Liver (tissue), 9 donors: ENCODE data around the gene HDAC2. TPM values are rescaled to one million over a fixed set of nuclear protein-coding genes. Genes with fewer than 3 reads are reported as not detected.

Source experiments
- DNase-seq: peaks from one replicate; pipeline ENCODE4 v3.0.0-alpha.2; 2017; ENCODE audit warnings: low spot score
- H3K27ac ChIP-seq, 2 donors: one replicate each; pipeline ENCODE4 v1.7.0; 2013; ENCODE audit warnings: inconsistent platforms in 2 of 2, low read length in 2 of 2, control low read depth in 1 of 2, low read depth in 1 of 2, mild to moderate bottlenecking in 1 of 2
- H3K27me3 ChIP-seq, 4 donors: one replicate each; pipeline versions ENCODE4 v1.6.1 to v1.7.0; 2013; ENCODE audit warnings: low read length in 3 of 4, inconsistent platforms in 1 of 4, mild to moderate bottlenecking in 1 of 4, moderate library complexity in 1 of 4; ENCODE audit not compliant: control insufficient read depth in 4 of 4, insufficient read depth in 4 of 4
- H3K36me3 ChIP-seq, 4 donors: one replicate each; pipeline versions ENCODE4 v1.6.1 to v1.7.0; 2013; ENCODE audit warnings: low read length in 3 of 4, mild to moderate bottlenecking in 3 of 4, low read depth in 1 of 4, moderate library complexity in 1 of 4; ENCODE audit not compliant: control insufficient read depth in 4 of 4, insufficient read depth in 3 of 4
- H3K4me1 ChIP-seq, 4 donors: one replicate each; pipeline versions ENCODE4 v1.6.1 to v1.7.0; 2013; ENCODE audit warnings: low read length in 3 of 4, mild to moderate bottlenecking in 3 of 4, moderate library complexity in 1 of 4; ENCODE audit not compliant: control insufficient read depth in 4 of 4, insufficient read depth in 4 of 4
- H3K4me3 ChIP-seq, 3 donors: one replicate each; pipeline versions ENCODE4 v1.6.1 to v1.7.0; 2013; ENCODE audit warnings: low read length in 3 of 3, control low read depth in 1 of 3, low read depth in 1 of 3, mild to moderate bottlenecking in 1 of 3
- H3K9ac ChIP-seq, 2 donors: one replicate each; pipeline ENCODE4 v1.7.0; 2013; ENCODE audit warnings: low read length in 2 of 2, mild to moderate bottlenecking in 2 of 2, moderate library complexity in 2 of 2, control low read depth in 1 of 2, low read depth in 1 of 2
- H3K9me3 ChIP-seq, 4 donors: one replicate each; pipeline versions ENCODE4 v1.6.1 to v1.7.0; 2013; ENCODE audit warnings: low read length in 3 of 4; ENCODE audit not compliant: control insufficient read depth in 4 of 4
- EGR1 ChIP-seq, 2 donors: IDR thresholded peaks; 2 replicates each; pipeline ENCODE4 v1.6.1; 2016 to 2018; ENCODE audit warnings: antibody characterized with exemption in 2 of 2, low read depth in 2 of 2
- FOXA1 ChIP-seq: IDR thresholded peaks from 2 replicates; pipeline ENCODE4 v1.6.1; 2016; ENCODE audit warnings: antibody characterized with exemption
- FOXA2 ChIP-seq: IDR thresholded peaks from 2 replicates; pipeline ENCODE4 v1.6.1; 2016; ENCODE audit warnings: antibody characterized with exemption
- GABPA ChIP-seq, 2 donors: IDR thresholded peaks in 1 of 2; conservative IDR thresholded peaks in 1 of 2; 2 replicates each; pipeline ENCODE4 v1.6.1; 2016; ENCODE audit warnings: antibody characterized with exemption in 2 of 2, mild to moderate bottlenecking in 1 of 2, moderate library complexity in 1 of 2
- HNF4A ChIP-seq, 2 donors: conservative IDR thresholded peaks; 2 replicates each; pipeline ENCODE4 v1.6.1; 2016; ENCODE audit warnings: antibody characterized with exemption in 2 of 2, mild to moderate bottlenecking in 2 of 2
- HNF4G ChIP-seq: IDR thresholded peaks from 2 replicates; pipeline ENCODE4 v1.6.1; 2016; ENCODE audit warnings: antibody characterized with exemption
- JUND ChIP-seq, 2 donors: IDR thresholded peaks; 2 replicates each; pipeline ENCODE4 v1.6.1; 2016; ENCODE audit warnings: antibody characterized with exemption in 2 of 2
- NR2F2 ChIP-seq: IDR thresholded peaks from 2 replicates; pipeline ENCODE4 v1.6.1; 2016; ENCODE audit warnings: antibody characterized with exemption
- RAD21 ChIP-seq, 2 donors: IDR thresholded peaks; 2 replicates each; pipeline ENCODE4 v1.6.1; 2016; ENCODE audit warnings: antibody characterized with exemption in 2 of 2, mild to moderate bottlenecking in 2 of 2
- RXRA ChIP-seq, 2 donors: IDR thresholded peaks; 2 replicates each; pipeline ENCODE4 v1.6.1; 2017 to 2018; ENCODE audit warnings: antibody characterized with exemption in 2 of 2, mild to moderate bottlenecking in 1 of 2
- SP1 ChIP-seq: IDR thresholded peaks from 2 replicates; pipeline ENCODE4 v1.6.1; 2018; ENCODE audit warnings: antibody characterized with exemption, mild to moderate bottlenecking
- ZBTB33 ChIP-seq: IDR thresholded peaks from 2 replicates; pipeline ENCODE4 v1.6.1; 2016; ENCODE audit warnings: antibody characterized with exemption
- WGBS: extraction: QIAGEN DNeasy Blood & Tissue Kit; methylation state at CpG from one replicate; pipeline ENCODE4 v1.1.7; 2013; 5-methylcytosine and 5-hydroxymethylcytosine counted together
- polyA plus RNA-seq, 2 donors: library from polyadenylated mRNA; stranded (reverse) in 1 of 2; unstranded in 1 of 2; fragments of 200-250 nt in 1 of 2; fragments of >200 nt in 1 of 2; fragmentation: Nextera tagmentation in 1 of 2; extraction: Ambion mirVana in 1 of 2; gene quantifications; one replicate each; pipeline versions ENCODE4 v1.2.1 to v1.2.3, GENCODE V29; 2013 to 2015
- total RNA-seq, 2 donors: library from RNA; depleted of rRNA; stranded (reverse); fragments of >200 nt; gene quantifications; one replicate each; pipeline ENCODE4 v1.2.3, GENCODE V29; 2014
- TF ChIP-seq, protein P1 (sequence below): IDR thresholded peaks from 2 replicates; pipeline ENCODE4 v1.6.1; 2016; ENCODE audit warnings: antibody characterized with exemption
- TF ChIP-seq, protein P2 (sequence below): fragments of 150-350 bp; IDR thresholded peaks from 2 replicates; pipeline ENCODE4 v1.5.1; 2017; ENCODE audit warnings: improper control_type of control experiment, low read depth, low read length; ENCODE audit not compliant: missing input control
- TF ChIP-seq, protein P3 (sequence below): IDR thresholded peaks from 2 replicates; pipeline ENCODE4 v1.6.1; 2016; ENCODE audit warnings: antibody characterized with exemption
- donor health status: healthy.
- donor health status: healthy.
- donor health status: healthy.
- donor health status: healthy.
- donor health status: healthy.

HDAC2 gene
- total and polyA plus RNA-seq, 4 donors, result 14.7 to 56.9 (median 21.0) TPM

DNA sequence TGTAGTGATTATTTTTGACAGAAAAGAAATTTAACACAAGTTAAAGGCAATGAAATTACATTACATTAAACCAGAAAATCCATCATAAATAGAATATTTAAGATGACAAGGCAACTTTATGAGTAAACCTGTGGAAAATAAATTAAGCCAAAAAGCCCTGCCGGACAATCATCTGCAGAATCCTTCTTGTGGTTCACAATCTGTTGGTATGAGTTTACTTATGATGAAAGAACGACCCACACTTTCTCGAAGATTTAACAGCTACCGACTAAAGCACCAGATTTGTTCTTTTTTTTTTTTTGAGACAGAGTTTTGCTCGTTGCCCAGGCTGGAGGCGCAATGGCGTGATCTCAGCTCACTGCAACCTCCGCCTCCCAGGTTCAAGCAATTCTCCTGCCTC lies 21.4 kb downstream of the HDAC2 start:
- H3K4me3 ChIP-seq, result no peak overlapping the region
- H3K4me1 ChIP-seq, result no peaks in the 10 kb centered on the region
- H3K9me3 ChIP-seq, result no peaks in the 10 kb centered on the region
- H3K27ac ChIP-seq, result no peak overlapping the region
- 96% methylated on average over 8 of the region's 8 CpGs for WGBS
- TF ChIP-seq SP1 (no peak), HNF4A (conservative IDR thresholded peaks at IDR 0.05) (no peak), RAD21 (IDR thresholded peaks at IDR 0.05) (no peak), GABPA (IDR thresholded peaks at IDR 0.05 in 1 of 2, conservative IDR thresholded peaks at IDR 0.05 in 1 of 2) (no peak), EGR1 (IDR thresholded peaks at IDR 0.05; ENCODE audit: low read depth in 2 of 2) (no peak), FOXA1 (no peak)
- no peak for DNase-seq
- no peak overlapping the region for H3K9ac ChIP-seq
- no peaks in the 10 kb centered on the region for H3K27me3 ChIP-seq
- peaks cover 3 to 22% (median 10%) of the 10 kb centered on the region in 4 donors for H3K36me3 ChIP-seq

DNA sequence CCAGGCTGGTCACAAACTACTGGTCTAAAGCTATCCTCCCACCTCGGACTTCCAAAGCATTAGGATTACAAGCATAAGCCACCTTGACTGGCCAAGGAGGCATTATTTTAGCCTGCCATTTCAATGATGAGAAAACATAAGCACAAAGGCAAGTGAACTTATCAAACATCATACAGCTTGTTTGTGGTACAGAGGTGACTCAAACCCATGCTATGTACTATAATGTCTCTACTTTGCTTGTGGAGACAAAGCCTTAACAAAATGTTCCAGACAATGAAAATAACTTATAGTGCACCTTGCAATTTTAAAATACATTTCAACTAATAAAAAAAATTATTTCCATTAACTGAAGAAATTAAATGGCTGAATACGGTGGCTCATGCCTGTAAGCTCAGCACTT lies 26.2 kb downstream of the HDAC2 start:
- 98% methylated on average over 2 of the region's 2 CpGs for WGBS
- no peaks in the 10 kb centered on the region for H3K9me3 ChIP-seq
- DNase-seq, result no peak
- no peaks in the 10 kb centered on the region for H3K4me1 ChIP-seq
- H3K4me3 ChIP-seq, result no peak overlapping the region
- TF ChIP-seq FOXA2 (no peak), FOXA1 (no peak), EGR1 (IDR thresholded peaks at IDR 0.05; ENCODE audit: low read depth in 2 of 2) (no peak), NR2F2 (no peak), HNF4G (no peak), SP1 (no peak)
- TF ChIP-seq, protein P1, sequence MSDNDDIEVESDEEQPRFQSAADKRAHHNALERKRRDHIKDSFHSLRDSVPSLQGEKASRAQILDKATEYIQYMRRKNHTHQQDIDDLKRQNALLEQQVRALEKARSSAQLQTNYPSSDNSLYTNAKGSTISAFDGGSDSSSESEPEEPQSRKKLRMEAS, result no peak
- no peak overlapping the region for H3K27ac ChIP-seq
- H3K36me3 ChIP-seq, result peaks cover 0 to 45% (median 27%) of the 10 kb centered on the region in 4 donors
- H3K9ac ChIP-seq, result no peak overlapping the region
- no peaks in the 10 kb centered on the region for H3K27me3 ChIP-seq

DNA sequence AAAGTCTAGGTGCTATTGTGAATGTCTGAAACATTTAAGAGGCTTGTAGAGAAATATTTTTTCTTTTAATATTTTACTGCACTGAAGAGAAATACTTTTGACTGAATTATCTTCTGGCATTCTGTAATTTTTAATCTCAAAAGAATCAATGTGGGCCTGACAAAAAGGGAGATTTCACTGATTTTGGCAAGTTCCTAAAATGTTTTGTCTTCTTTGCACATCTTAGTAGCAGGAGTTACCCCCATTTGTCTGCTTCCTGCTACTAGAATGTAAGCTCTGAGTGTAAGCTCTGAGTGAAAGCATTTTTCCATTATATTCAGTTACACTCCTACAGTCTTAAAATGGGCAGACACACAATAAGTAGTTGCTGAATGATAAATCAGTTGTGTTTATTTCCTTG lies 31.1 kb downstream of the HDAC2 start:
- no peak overlapping the region for H3K27ac ChIP-seq
- H3K9ac ChIP-seq, result no peak overlapping the region
- no peak overlapping the region for H3K4me3 ChIP-seq
- TF ChIP-seq RAD21 (IDR thresholded peaks at IDR 0.05) (no peak), HNF4A (conservative IDR thresholded peaks at IDR 0.05) (no peak), FOXA1 (no peak), FOXA2 (no peak), RXRA (IDR thresholded peaks at IDR 0.05) (no peak), JUND (IDR thresholded peaks at IDR 0.05) (no peak), SP1 (no peak), ZBTB33 (no peak), GABPA (IDR thresholded peaks at IDR 0.05 in 1 of 2, conservative IDR thresholded peaks at IDR 0.05 in 1 of 2) (no peak), HNF4G (no peak)
- TF ChIP-seq, protein P2, sequence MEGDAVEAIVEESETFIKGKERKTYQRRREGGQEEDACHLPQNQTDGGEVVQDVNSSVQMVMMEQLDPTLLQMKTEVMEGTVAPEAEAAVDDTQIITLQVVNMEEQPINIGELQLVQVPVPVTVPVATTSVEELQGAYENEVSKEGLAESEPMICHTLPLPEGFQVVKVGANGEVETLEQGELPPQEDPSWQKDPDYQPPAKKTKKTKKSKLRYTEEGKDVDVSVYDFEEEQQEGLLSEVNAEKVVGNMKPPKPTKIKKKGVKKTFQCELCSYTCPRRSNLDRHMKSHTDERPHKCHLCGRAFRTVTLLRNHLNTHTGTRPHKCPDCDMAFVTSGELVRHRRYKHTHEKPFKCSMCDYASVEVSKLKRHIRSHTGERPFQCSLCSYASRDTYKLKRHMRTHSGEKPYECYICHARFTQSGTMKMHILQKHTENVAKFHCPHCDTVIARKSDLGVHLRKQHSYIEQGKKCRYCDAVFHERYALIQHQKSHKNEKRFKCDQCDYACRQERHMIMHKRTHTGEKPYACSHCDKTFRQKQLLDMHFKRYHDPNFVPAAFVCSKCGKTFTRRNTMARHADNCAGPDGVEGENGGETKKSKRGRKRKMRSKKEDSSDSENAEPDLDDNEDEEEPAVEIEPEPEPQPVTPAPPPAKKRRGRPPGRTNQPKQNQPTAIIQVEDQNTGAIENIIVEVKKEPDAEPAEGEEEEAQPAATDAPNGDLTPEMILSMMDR, result no peak
- TF ChIP-seq, protein P3, sequence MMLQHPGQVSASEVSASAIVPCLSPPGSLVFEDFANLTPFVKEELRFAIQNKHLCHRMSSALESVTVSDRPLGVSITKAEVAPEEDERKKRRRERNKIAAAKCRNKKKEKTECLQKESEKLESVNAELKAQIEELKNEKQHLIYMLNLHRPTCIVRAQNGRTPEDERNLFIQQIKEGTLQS, result no peak
- TF ChIP-seq, protein P1, result no peak
- H3K27me3 ChIP-seq, result no peaks in the 10 kb centered on the region
- peaks cover 1 to 43% (median 27%) of the 10 kb centered on the region in 4 donors for H3K36me3 ChIP-seq
- H3K9me3 ChIP-seq, result no peaks in the 10 kb centered on the region
- H3K4me1 ChIP-seq, result no peaks in the 10 kb centered on the region
- no peak for DNase-seq
